ENCODE measurements around the gene TGIF1. TPM values are rescaled to one million over a fixed set of nuclear protein-coding genes. Genes with fewer than 3 reads are reported as not detected.

Gene TGIF1
- total RNA-seq, 1 donor from 2014 or later, result 55.3 TPM

DNA sequence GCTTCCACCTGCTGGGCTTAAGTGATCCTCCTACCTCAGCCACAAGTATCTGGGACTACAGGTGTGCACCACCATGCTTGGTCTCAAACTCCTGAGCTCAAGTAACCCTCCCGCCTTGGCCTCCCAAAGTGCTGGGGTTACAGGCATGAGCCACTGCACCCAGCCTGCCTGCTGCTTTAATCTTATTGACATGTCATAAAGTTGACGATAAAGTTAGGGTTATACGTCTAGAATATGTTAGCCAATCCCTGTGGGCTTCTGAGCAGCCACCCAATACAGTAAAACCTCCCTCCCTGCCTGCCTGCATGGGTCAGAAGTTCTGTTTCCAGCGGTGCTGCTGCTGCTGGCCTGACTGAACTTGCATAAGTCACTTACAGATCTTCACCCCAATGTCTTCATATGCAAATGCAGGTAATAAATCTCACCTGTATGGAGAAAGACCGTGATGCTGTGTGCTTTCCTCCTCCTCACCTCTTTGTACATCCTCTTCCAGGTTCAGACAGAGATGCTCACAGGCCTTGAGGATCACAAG lies 30.1 kb downstream of the TGIF1 start:
- H3K9me3 ChIP-seq (ENCODE audit: control insufficient read depth in 3 of 3, low read length in 3 of 3), result peaks cover 0 to 1% (median 0%) of the 10 kb centered on the region in 3 donors
- no peak overlapping the region for H3K9ac ChIP-seq (ENCODE audit: low read depth in 1 of 3, low read length in 3 of 3)
- H3K27me3 ChIP-seq (ENCODE audit: control insufficient read depth in 3 of 3, insufficient read depth in 3 of 3, low read length in 3 of 3), result no peaks in the 10 kb centered on the region
- no peaks in the 10 kb centered on the region for H3K4me1 ChIP-seq (ENCODE audit: control insufficient read depth in 3 of 3, insufficient read depth in 3 of 3, low read length in 3 of 3)
- H3K27ac ChIP-seq (ENCODE audit: low read depth, low read length), result no peak overlapping the region
- H3K4me3 ChIP-seq (ENCODE audit: low read length in 3 of 3), result no peak overlapping the region
- H3K36me3 ChIP-seq (ENCODE audit: control insufficient read depth in 3 of 3, insufficient read depth in 3 of 3, low read length in 3 of 3), result no peaks in the 10 kb centered on the region

DNA sequence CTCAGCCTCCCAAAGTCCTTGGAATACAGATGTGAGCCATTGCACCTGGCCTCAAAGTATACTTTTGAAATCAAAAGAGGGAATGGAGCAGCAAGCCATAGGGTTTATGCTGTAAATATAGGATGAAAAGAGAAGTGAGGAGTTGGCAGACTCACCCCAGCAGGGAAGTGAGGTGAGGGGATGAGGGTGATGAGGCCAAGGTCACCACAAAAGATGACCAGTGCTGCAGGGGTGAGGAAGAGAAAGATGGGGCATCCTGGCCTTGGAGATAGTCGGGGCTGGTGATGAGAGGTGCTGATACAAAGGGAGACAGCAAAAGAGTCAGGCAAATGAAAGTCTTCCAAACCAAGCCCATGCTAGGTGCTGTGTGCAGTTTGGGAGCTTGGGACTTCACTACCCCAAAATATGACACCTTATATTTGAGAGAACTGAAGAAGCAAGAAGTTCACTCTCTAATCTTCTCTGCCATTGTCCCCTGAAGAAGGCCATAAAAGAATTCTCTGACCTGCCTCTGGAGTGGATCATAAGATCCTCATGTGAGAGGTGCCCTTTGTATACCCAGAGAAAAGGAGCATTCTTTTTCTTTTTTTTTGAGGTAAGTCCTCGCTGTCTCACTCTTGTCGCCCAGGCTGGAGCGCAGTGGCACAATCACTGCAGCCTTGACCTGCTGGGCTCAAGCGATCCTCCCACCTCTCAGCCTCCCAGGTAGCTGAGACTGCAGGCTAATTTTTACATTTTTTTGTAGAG lies 31.0 kb downstream of the TGIF1 start:
- Histone ChIP-seq H3K27me3 (ENCODE audit: control insufficient read depth in 3 of 3, insufficient read depth in 3 of 3, low read length in 3 of 3) (no peaks in the 10 kb centered on the region), H3K27ac (ENCODE audit: low read depth, low read length) (no peak overlapping the region), H3K4me1 (ENCODE audit: control insufficient read depth in 3 of 3, insufficient read depth in 3 of 3, low read length in 3 of 3) (no peaks in the 10 kb centered on the region), H3K9ac (ENCODE audit: low read depth in 1 of 3, low read length in 3 of 3) (no peak overlapping the region), H3K36me3 (ENCODE audit: control insufficient read depth in 3 of 3, insufficient read depth in 3 of 3, low read length in 3 of 3) (no peaks in the 10 kb centered on the region), H3K4me3 (ENCODE audit: low read length in 3 of 3) (no peak overlapping the region), H3K9me3 (ENCODE audit: control insufficient read depth in 3 of 3, low read length in 3 of 3) (no peaks in the 10 kb centered on the region)

DNA sequence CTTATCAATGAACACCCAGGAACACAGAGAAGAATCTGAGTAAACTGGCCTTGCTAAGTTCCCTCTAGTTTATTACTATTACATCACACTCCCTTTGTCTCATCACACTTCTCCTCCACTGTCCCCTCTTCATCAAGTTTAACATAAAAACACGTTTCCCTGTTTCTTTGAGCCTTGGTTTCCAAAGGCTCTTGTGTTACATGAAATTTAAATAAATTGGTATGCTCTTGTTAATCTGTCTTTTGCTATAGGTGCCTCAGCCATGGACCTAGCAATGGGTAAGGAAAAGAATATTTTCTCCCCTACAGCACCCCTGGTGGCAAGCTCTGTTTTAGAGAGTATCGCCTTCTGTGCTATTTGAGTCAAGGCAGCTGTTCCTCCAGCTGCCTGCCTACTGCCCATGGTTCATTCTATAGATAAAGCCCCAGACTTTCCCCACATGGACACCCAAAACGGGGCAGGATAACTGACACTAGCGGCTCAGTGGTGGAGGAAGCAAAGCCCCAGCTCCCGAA lies 31.8 kb downstream of the TGIF1 start:
- no peaks in the 10 kb centered on the region for H3K4me1 ChIP-seq (ENCODE audit: control insufficient read depth in 3 of 3, insufficient read depth in 3 of 3, low read length in 3 of 3)
- H3K9me3 ChIP-seq (ENCODE audit: control insufficient read depth in 3 of 3, low read length in 3 of 3), result no peaks in the 10 kb centered on the region
- no peaks in the 10 kb centered on the region for H3K36me3 ChIP-seq (ENCODE audit: control insufficient read depth in 3 of 3, insufficient read depth in 3 of 3, low read length in 3 of 3)
- no peak overlapping the region for H3K4me3 ChIP-seq (ENCODE audit: low read length in 3 of 3)
- H3K9ac ChIP-seq (ENCODE audit: low read depth in 1 of 3, low read length in 3 of 3), result no peak overlapping the region
- H3K27ac ChIP-seq (ENCODE audit: low read depth, low read length), result no peak overlapping the region
- no peaks in the 10 kb centered on the region for H3K27me3 ChIP-seq (ENCODE audit: control insufficient read depth in 3 of 3, insufficient read depth in 3 of 3, low read length in 3 of 3)

DNA sequence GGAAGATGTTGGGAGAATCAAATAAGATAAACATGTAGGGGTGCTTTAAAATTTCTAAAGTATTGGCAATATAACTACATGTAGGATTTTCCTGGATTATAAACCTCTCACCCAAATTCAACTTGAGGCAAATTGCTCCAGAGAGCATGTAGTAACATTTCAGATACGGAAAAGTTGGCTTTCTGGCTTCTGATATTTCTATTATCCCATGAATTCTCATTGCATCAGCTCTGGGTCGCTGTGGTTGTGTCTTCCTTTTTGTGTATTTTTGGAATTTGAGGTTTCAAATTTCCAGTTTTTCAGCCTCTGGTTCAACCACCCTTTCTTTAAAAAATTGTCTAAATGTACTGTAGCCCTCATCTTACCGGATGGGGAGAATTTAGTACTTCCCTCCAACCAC lies 32.3 kb downstream of the TGIF1 start:
- no peaks in the 10 kb centered on the region for H3K9me3 ChIP-seq (ENCODE audit: control insufficient read depth in 3 of 3, low read length in 3 of 3)
- H3K4me1 ChIP-seq (ENCODE audit: control insufficient read depth in 3 of 3, insufficient read depth in 3 of 3, low read length in 3 of 3), result no peaks in the 10 kb centered on the region
- no peak overlapping the region for H3K9ac ChIP-seq (ENCODE audit: low read depth in 1 of 3, low read length in 3 of 3)
- H3K27me3 ChIP-seq (ENCODE audit: control insufficient read depth in 3 of 3, insufficient read depth in 3 of 3, low read length in 3 of 3), result no peaks in the 10 kb centered on the region
- no peak overlapping the region for H3K27ac ChIP-seq (ENCODE audit: low read depth, low read length)
- no peaks in the 10 kb centered on the region for H3K36me3 ChIP-seq (ENCODE audit: control insufficient read depth in 3 of 3, insufficient read depth in 3 of 3, low read length in 3 of 3)
- no peak overlapping the region for H3K4me3 ChIP-seq (ENCODE audit: low read length in 3 of 3)

DNA sequence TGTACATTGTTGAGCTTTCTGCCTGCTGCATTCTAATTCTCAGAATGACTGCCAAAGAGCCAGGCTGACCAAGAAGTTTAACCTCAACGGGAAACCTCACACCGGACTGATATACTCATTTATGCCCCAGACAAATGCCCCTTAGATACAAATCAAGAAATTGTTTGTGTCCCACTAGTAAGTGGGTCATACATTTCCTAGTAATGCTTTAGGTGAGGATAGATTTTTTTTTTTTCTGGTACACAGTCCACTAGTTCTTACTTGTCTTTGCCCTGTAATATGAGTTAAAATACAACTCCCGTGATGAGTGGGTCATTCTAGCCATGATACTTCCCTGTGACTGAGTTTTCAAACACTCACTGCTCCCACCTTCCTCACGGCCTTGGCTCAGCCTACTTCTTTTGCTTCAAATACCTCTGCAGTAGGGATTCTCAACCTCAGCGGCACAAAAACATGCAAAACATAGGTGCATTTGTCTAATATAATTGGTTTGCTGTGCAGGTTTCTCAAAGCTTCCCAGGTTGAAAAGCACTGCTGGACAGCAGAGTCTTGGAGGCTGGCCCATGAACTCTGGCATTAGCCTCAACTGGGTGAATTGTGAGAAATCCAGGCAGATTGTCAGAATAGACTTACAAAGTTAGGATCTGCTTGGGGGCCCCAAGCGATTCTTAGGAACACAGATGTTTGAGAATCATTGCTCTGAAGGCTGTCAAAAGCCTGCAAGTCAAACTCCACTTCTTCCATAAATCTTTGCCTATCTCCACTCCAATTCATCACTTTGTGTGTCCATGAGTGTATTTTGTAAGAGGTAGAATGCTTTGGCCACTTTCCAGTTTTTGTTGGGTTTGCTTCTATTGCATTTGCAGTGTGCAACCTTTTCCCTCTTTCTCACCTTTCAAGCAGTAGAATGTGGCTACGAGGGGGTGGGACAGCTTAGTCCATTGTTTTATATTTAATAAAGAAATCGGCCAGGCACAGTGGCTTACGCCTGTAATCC lies 35.5 kb downstream of the TGIF1 start:
- Histone ChIP-seq H3K4me3 (ENCODE audit: low read length in 3 of 3) (no peak overlapping the region), H3K4me1 (ENCODE audit: control insufficient read depth in 3 of 3, insufficient read depth in 3 of 3, low read length in 3 of 3) (no peaks in the 10 kb centered on the region), H3K9me3 (ENCODE audit: control insufficient read depth in 3 of 3, low read length in 3 of 3) (no peaks in the 10 kb centered on the region), H3K36me3 (ENCODE audit: control insufficient read depth in 3 of 3, insufficient read depth in 3 of 3, low read length in 3 of 3) (no peaks in the 10 kb centered on the region), H3K27me3 (ENCODE audit: control insufficient read depth in 3 of 3, insufficient read depth in 3 of 3, low read length in 3 of 3) (no peaks in the 10 kb centered on the region), H3K27ac (ENCODE audit: low read depth, low read length) (no peak overlapping the region), H3K9ac (ENCODE audit: low read depth in 1 of 3, low read length in 3 of 3) (no peak overlapping the region)

DNA sequence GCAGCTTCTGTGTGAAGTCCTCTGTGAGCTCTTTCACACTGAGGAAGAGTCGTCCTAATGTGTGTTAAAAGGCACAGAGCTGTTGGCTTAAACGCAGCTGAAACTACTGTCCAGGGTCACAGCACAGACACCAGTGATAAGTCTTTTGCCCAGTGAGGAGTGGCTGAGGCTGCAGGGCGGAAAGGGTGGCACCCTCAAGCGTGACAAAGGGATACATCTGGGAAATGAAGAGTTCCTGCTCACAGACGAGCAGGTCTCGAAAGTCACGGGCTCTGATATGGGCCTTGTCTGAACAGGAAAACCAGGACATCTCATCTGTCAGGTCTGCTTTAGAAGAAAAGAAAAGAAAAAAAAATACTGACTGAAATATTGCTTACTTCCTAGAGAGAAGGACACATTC lies 36.5 kb downstream of the TGIF1 start:
- Histone ChIP-seq H3K27me3 (ENCODE audit: control insufficient read depth in 3 of 3, insufficient read depth in 3 of 3, low read length in 3 of 3) (no peaks in the 10 kb centered on the region), H3K9me3 (ENCODE audit: control insufficient read depth in 3 of 3, low read length in 3 of 3) (no peaks in the 10 kb centered on the region), H3K4me3 (ENCODE audit: low read length in 3 of 3) (no peak overlapping the region), H3K27ac (ENCODE audit: low read depth, low read length) (no peak overlapping the region), H3K4me1 (ENCODE audit: control insufficient read depth in 3 of 3, insufficient read depth in 3 of 3, low read length in 3 of 3) (no peaks in the 10 kb centered on the region), H3K36me3 (ENCODE audit: control insufficient read depth in 3 of 3, insufficient read depth in 3 of 3, low read length in 3 of 3) (no peaks in the 10 kb centered on the region), H3K9ac (ENCODE audit: low read depth in 1 of 3, low read length in 3 of 3) (no peak overlapping the region)

DNA sequence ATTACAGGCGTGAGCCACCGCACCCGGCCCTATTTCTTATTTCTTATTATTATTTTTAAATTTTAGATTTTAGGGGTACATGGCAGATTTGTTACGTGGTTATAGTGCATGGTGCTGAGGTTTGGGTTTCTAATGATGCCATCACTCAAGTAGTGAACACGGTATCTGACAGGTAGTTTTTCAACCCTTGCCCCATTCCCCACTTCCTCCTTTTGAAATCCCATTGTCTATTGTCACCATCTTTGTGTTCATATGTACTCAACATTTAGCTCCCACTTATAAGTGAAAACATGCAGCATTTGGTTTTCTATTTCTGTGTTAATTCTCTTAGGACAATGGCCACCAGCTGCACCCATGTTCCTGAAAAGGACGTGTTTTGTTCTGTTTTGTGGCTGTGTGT lies 39.5 kb downstream of the TGIF1 start:
- no peaks in the 10 kb centered on the region for H3K4me1 ChIP-seq (ENCODE audit: control insufficient read depth in 3 of 3, insufficient read depth in 3 of 3, low read length in 3 of 3)
- H3K9ac ChIP-seq (ENCODE audit: low read depth in 1 of 3, low read length in 3 of 3), result no peak overlapping the region
- H3K4me3 ChIP-seq (ENCODE audit: low read length in 3 of 3), result no peak overlapping the region
- no peaks in the 10 kb centered on the region for H3K9me3 ChIP-seq (ENCODE audit: control insufficient read depth in 3 of 3, low read length in 3 of 3)
- H3K27ac ChIP-seq (ENCODE audit: low read depth, low read length), result no peak overlapping the region
- H3K36me3 ChIP-seq (ENCODE audit: control insufficient read depth in 3 of 3, insufficient read depth in 3 of 3, low read length in 3 of 3), result no peaks in the 10 kb centered on the region
- no peaks in the 10 kb centered on the region for H3K27me3 ChIP-seq (ENCODE audit: control insufficient read depth in 3 of 3, insufficient read depth in 3 of 3, low read length in 3 of 3)

DNA sequence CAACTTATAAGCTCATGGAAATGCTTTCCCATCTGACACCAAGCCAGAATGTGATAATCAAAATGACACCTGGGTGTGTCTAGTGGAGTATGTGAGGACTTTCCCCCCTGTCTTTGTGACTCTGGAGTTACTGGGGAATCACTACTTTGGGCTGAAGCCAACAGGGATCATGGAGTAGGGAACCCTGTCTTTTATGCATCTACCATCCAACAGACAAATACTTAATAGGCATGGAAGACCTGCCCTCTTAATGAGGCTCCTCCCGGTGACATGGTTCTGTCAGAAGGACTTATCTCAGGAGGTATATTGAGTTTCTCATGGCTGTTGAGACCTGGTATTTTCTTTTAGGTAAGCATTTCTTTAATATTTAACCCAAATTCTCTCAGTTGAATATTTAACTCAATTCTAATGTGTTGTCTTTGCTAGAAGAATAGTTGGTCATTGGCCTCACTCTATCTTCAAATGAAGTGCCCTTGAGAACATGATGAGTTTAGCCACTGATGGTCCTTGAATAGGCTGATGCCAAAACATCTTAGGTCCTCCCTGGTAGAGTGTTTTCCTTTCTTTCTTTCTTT lies 42.1 kb downstream of the TGIF1 start:
- H3K9me3 ChIP-seq (ENCODE audit: control insufficient read depth in 3 of 3, low read length in 3 of 3), result no peaks in the 10 kb centered on the region
- no peak overlapping the region for H3K27ac ChIP-seq (ENCODE audit: low read depth, low read length)
- H3K4me1 ChIP-seq (ENCODE audit: control insufficient read depth in 3 of 3, insufficient read depth in 3 of 3, low read length in 3 of 3), result no peaks in the 10 kb centered on the region
- H3K27me3 ChIP-seq (ENCODE audit: control insufficient read depth in 3 of 3, insufficient read depth in 3 of 3, low read length in 3 of 3), result no peaks in the 10 kb centered on the region
- H3K36me3 ChIP-seq (ENCODE audit: control insufficient read depth in 3 of 3, insufficient read depth in 3 of 3, low read length in 3 of 3), result no peaks in the 10 kb centered on the region
- no peak overlapping the region for H3K4me3 ChIP-seq (ENCODE audit: low read length in 3 of 3)
- H3K9ac ChIP-seq (ENCODE audit: low read depth in 1 of 3, low read length in 3 of 3), result no peak overlapping the region

DNA sequence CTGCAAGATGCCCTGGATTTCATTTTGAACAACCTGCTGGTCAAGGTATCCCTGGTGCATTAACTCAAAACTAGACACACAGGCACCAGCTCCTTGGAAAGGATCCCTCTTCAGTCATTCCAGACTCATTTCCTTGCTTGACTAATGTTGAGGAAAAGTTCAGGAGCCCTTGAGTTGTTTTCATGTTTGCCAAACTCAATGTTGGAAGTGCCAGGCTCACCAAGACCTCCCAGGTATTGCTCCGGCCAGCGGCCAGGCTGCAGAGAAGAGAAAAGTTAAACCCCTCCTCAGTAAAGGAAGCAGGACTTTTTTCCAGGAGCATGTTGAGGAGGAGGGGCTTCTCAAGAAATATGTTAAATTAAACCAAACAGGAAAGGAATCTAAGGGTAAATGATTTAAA lies 42.7 kb downstream of the TGIF1 start:
- Histone ChIP-seq H3K9me3 (ENCODE audit: control insufficient read depth in 3 of 3, low read length in 3 of 3) (no peaks in the 10 kb centered on the region), H3K9ac (ENCODE audit: low read depth in 1 of 3, low read length in 3 of 3) (no peak overlapping the region), H3K27ac (ENCODE audit: low read depth, low read length) (no peak overlapping the region), H3K4me3 (ENCODE audit: low read length in 3 of 3) (no peak overlapping the region), H3K27me3 (ENCODE audit: control insufficient read depth in 3 of 3, insufficient read depth in 3 of 3, low read length in 3 of 3) (no peaks in the 10 kb centered on the region), H3K36me3 (ENCODE audit: control insufficient read depth in 3 of 3, insufficient read depth in 3 of 3, low read length in 3 of 3) (no peaks in the 10 kb centered on the region), H3K4me1 (ENCODE audit: control insufficient read depth in 3 of 3, insufficient read depth in 3 of 3, low read length in 3 of 3) (no peaks in the 10 kb centered on the region)
